ENCODE measurements around the gene TNFRSF8.

Gene TNFRSF8

DNA sequence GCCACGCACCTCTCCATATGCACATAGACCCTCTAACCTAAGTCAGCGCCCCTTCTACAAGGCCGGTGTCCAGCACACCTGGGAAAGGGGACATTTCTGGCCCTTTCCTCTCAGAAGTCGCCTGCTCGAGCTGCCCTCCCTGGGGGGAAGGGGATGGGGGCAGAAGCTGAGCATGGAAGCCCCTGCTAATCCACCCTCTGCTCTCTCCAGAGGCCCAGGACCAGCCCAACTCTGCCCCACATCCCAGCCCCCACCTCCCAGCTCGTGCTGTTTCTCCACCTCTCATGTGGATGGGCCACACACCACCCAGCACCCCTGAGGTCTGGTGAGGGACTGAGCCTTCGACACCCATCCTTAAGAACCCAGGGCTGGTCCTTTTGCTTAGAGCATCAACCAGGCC is 118.5 kb downstream of the TNFRSF8 start:
- no peaks in the 10 kb centered on the region for H3K27me3 ChIP-seq (ENCODE audit: control insufficient read depth, insufficient read depth, low read length)

GRCh38 chr1:12182410-12182984 is 119.4 kb downstream of the TNFRSF8 start:
- Histone ChIP-seq H3K27me3 (ENCODE audit: control insufficient read depth, insufficient read depth, low read length) (no peaks in the 10 kb centered on the region), H3K9ac (ENCODE audit: low read depth, low read length) (no peak overlapping the region), H3K36me3 (ENCODE audit: control insufficient read depth, insufficient read depth, low read length) (no peaks in the 10 kb centered on the region), H3K4me3 (ENCODE audit: low read depth, low read length) (no peak overlapping the region), H3K9me3 (ENCODE audit: control insufficient read depth, insufficient read depth, low read length) (peaks cover 4% of the 10 kb centered on the region), H3K4me1 (ENCODE audit: control insufficient read depth, insufficient read depth, low read length) (no peaks in the 10 kb centered on the region)

More for the DNA sequence above, 118.5 kb downstream of the TNFRSF8 start:
- Histone ChIP-seq H3K9me3 (ENCODE audit: control insufficient read depth, insufficient read depth, low read length) (peaks cover 4% of the 10 kb centered on the region), H3K4me1 (ENCODE audit: control insufficient read depth, insufficient read depth, low read length) (no peaks in the 10 kb centered on the region), H3K9ac (ENCODE audit: low read depth, low read length) (no peak overlapping the region), H3K4me3 (ENCODE audit: low read depth, low read length) (no peak overlapping the region), H3K36me3 (ENCODE audit: control insufficient read depth, insufficient read depth, low read length) (no peaks in the 10 kb centered on the region)

GRCh38 chr1:12183095-12183794 is 120.1 kb downstream of the TNFRSF8 start:
- H3K4me3 ChIP-seq (ENCODE audit: low read depth, low read length), result no peak overlapping the region
- no peaks in the 10 kb centered on the region for H3K4me1 ChIP-seq (ENCODE audit: control insufficient read depth, insufficient read depth, low read length)
- H3K9ac ChIP-seq (ENCODE audit: low read depth, low read length), result no peak overlapping the region
- peaks cover 4% of the 10 kb centered on the region for H3K9me3 ChIP-seq (ENCODE audit: control insufficient read depth, insufficient read depth, low read length)
- H3K27me3 ChIP-seq (ENCODE audit: control insufficient read depth, insufficient read depth, low read length), result no peaks in the 10 kb centered on the region
- H3K36me3 ChIP-seq (ENCODE audit: control insufficient read depth, insufficient read depth, low read length), result no peaks in the 10 kb centered on the region

GRCh38 chr1:12184008-12184681 is 121.0 kb downstream of the TNFRSF8 start:
- no peak overlapping the region for H3K9ac ChIP-seq (ENCODE audit: low read depth, low read length)
- no peaks in the 10 kb centered on the region for H3K36me3 ChIP-seq (ENCODE audit: control insufficient read depth, insufficient read depth, low read length)
- H3K4me1 ChIP-seq (ENCODE audit: control insufficient read depth, insufficient read depth, low read length), result no peaks in the 10 kb centered on the region
- no peak overlapping the region for H3K4me3 ChIP-seq (ENCODE audit: low read depth, low read length)
- H3K27me3 ChIP-seq (ENCODE audit: control insufficient read depth, insufficient read depth, low read length), result no peaks in the 10 kb centered on the region
- peaks cover 4% of the 10 kb centered on the region for H3K9me3 ChIP-seq (ENCODE audit: control insufficient read depth, insufficient read depth, low read length)

DNA sequence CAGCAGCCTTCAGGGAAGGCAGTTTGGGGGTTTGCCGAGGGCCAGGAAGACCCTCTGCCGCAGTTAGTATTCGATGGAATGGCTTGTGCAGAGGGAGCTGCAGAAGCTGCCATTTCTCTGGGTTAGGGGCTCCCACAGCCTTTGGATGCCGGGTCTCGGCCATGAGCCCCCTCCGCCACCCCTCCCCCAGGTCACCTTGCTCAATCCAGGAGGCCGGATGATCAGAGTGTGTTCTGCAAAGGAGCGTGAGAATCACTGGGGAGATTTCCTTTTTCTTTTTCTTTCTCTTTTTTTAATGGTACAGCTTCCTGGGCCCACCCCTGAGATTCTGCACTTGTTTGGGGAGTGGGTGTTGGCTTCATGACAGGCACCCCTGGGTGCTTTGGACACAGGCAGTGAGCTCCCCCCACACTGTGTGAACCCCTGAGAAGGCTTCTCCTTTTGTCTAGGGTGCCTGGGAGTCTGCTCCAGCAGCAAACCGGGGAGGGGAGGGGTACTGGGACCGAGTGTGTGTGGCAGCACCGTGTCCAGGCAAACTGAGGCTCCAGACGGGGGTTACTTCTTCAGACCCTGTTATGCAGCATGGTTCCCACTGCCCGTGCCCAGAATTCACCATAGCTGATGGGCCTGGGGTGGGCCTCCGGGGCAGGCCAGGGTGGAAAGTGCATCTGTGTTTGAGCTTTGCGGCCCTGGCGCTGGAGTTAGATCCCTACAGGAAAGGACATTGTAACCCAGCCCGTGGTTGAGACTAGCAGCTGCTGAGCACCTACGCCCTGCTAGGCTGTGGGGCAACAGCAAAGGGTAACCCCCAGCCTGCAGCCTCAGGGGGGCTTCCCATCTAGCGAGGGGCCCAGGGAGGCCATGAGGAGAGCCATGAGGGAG is 122.2 kb downstream of the TNFRSF8 start:
- H3K27me3 ChIP-seq (ENCODE audit: control insufficient read depth, insufficient read depth, low read length), result no peaks in the 10 kb centered on the region
- peaks cover 4% of the 10 kb centered on the region for H3K9me3 ChIP-seq (ENCODE audit: control insufficient read depth, insufficient read depth, low read length)
- no peak overlapping the region for H3K4me3 ChIP-seq (ENCODE audit: low read depth, low read length)
- no peaks in the 10 kb centered on the region for H3K4me1 ChIP-seq (ENCODE audit: control insufficient read depth, insufficient read depth, low read length)
- H3K9ac ChIP-seq (ENCODE audit: low read depth, low read length), result no peak overlapping the region
- peaks cover 2% of the 10 kb centered on the region for H3K36me3 ChIP-seq (ENCODE audit: control insufficient read depth, insufficient read depth, low read length)

DNA sequence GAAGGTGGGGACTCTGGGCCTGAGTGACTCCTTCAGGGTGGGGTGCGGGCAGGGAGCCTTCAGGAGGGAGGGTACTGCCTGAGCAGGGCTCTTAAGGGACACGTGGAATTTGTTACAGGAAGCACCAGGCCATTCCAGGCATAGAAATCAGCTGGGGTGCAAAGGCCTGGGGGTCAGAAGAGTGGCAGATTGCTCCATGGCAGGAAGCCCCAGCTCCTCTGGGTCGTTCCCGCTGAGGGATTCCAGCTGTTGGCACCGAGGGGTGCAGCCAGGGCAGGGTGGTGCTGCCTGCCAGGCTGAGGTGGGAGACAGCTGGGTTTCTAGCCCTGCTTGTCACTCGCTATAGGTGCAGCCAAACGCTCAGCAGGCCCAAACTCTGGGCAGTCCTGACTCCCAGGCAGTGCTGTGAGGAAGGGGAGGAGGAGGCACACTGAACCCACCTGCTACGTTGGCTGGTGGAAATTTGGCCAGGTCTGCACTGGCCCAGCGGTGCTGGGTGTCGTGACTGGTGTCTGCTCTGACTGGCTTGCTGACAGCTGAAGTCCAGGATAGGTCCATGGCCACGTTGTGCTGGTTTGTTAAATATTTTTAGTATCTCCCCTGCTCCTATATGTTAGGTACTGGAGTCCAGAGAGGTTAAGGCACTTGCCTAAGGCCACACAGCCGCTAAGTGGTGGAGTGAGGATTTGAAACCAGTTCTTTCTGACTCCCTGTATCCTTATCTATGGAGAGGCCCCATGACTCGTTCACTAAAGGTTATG is 123.0 kb downstream of the TNFRSF8 start:
- Histone ChIP-seq H3K27me3 (ENCODE audit: control insufficient read depth, insufficient read depth, low read length) (no peaks in the 10 kb centered on the region), H3K4me1 (ENCODE audit: control insufficient read depth, insufficient read depth, low read length) (no peaks in the 10 kb centered on the region), H3K9ac (ENCODE audit: low read depth, low read length) (no peak overlapping the region), H3K36me3 (ENCODE audit: control insufficient read depth, insufficient read depth, low read length) (peaks cover 2% of the 10 kb centered on the region), H3K4me3 (ENCODE audit: low read depth, low read length) (no peak overlapping the region), H3K9me3 (ENCODE audit: control insufficient read depth, insufficient read depth, low read length) (peaks cover 4% of the 10 kb centered on the region)

- Histone ChIP-seq H3K4me3 (ENCODE audit: low read depth, low read length) (no peak overlapping the region), H3K9ac (ENCODE audit: low read depth, low read length) (no peak overlapping the region), H3K4me1 (ENCODE audit: control insufficient read depth, insufficient read depth, low read length) (no peaks in the 10 kb centered on the region), H3K36me3 (ENCODE audit: control insufficient read depth, insufficient read depth, low read length) (peaks cover 2% of the 10 kb centered on the region), H3K27me3 (ENCODE audit: control insufficient read depth, insufficient read depth, low read length) (no peaks in the 10 kb centered on the region), H3K9me3 (ENCODE audit: control insufficient read depth, insufficient read depth, low read length) (peaks cover 4% of the 10 kb centered on the region)
Observed at GRCh38 chr1:12186679-12186985, 123.5 kb downstream of the TNFRSF8 start.

DNA sequence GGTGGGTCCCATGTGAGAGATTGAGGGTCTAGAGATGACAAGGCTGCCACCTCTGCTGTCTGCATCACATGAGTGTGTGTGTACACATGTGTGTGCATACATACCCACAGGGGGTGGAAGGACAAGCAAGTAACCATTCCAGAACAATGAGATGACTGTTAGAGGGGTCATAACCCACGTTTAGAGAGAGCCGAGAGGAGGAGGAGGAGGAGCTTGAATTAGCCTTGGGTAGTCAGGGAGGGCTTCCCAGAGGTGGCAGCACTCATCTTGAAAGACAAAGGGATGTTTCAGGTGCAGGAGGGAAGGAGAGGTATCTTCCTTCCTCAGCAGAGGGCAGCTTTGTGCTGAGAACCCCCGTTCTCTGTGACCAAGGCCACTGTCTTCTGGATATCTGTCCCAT is 125.0 kb downstream of the TNFRSF8 start:
- Histone ChIP-seq H3K36me3 (ENCODE audit: control insufficient read depth, insufficient read depth, low read length) (peaks cover 2% of the 10 kb centered on the region), H3K9me3 (ENCODE audit: control insufficient read depth, insufficient read depth, low read length) (peaks cover 4% of the 10 kb centered on the region), H3K4me3 (ENCODE audit: low read depth, low read length) (no peak overlapping the region), H3K9ac (ENCODE audit: low read depth, low read length) (no peak overlapping the region), H3K4me1 (ENCODE audit: control insufficient read depth, insufficient read depth, low read length) (no peaks in the 10 kb centered on the region), H3K27me3 (ENCODE audit: control insufficient read depth, insufficient read depth, low read length) (no peaks in the 10 kb centered on the region)

- H3K27me3 ChIP-seq (ENCODE audit: control insufficient read depth, insufficient read depth, low read length), result no peaks in the 10 kb centered on the region
- no peak overlapping the region for H3K9ac ChIP-seq (ENCODE audit: low read depth, low read length)
- peaks cover 4% of the 10 kb centered on the region for H3K9me3 ChIP-seq (ENCODE audit: control insufficient read depth, insufficient read depth, low read length)
- H3K36me3 ChIP-seq (ENCODE audit: control insufficient read depth, insufficient read depth, low read length), result peaks cover 2% of the 10 kb centered on the region
- no peaks in the 10 kb centered on the region for H3K4me1 ChIP-seq (ENCODE audit: control insufficient read depth, insufficient read depth, low read length)
- no peak overlapping the region for H3K4me3 ChIP-seq (ENCODE audit: low read depth, low read length)
Observed at GRCh38 chr1:12188657-12189327, 125.7 kb downstream of the TNFRSF8 start.

GRCh38 chr1:12189328-12189682 is 126.2 kb downstream of the TNFRSF8 start:
- H3K4me3 ChIP-seq (ENCODE audit: low read depth, low read length), result no peak overlapping the region
- H3K4me1 ChIP-seq (ENCODE audit: control insufficient read depth, insufficient read depth, low read length), result no peaks in the 10 kb centered on the region
- H3K27me3 ChIP-seq (ENCODE audit: control insufficient read depth, insufficient read depth, low read length), result no peaks in the 10 kb centered on the region
- peaks cover 4% of the 10 kb centered on the region for H3K9me3 ChIP-seq (ENCODE audit: control insufficient read depth, insufficient read depth, low read length)
- H3K36me3 ChIP-seq (ENCODE audit: control insufficient read depth, insufficient read depth, low read length), result peaks cover 2% of the 10 kb centered on the region
- no peak overlapping the region for H3K9ac ChIP-seq (ENCODE audit: low read depth, low read length)
